NB4 (cell line): ENCODE data around the gene CARMIL1.

Source experiments
- DNase-seq: peaks from one replicate; pipeline ENCODE4 v3.0.0; 2010; ENCODE audit warnings: low read depth
- H3K4me3 ChIP-seq: one replicate; pipeline ENCODE4 v1.5.1; 2011; ENCODE audit warnings: mild to moderate bottlenecking, low read depth, low read length, moderate library complexity
- MYC ChIP-seq: IDR thresholded peaks from 2 replicates; pipeline ENCODE4 v1.6.1; 2011; ENCODE audit warnings: low read depth, low read length
- POLR2A ChIP-seq: IDR thresholded peaks from 2 replicates; pipeline ENCODE4 v1.6.1; 2011; ENCODE audit warnings: mild to moderate bottlenecking; ENCODE audit not compliant: insufficient read length; ENCODE audit errors: extremely low read depth
- TF ChIP-seq, protein P1 (sequence below): IDR thresholded peaks from one replicate; pipeline ENCODE4 v1.5.1; 2012; ENCODE audit warnings: low read depth, low read length
- TF ChIP-seq, protein P2 (sequence below): IDR thresholded peaks from 2 replicates; pipeline ENCODE4 v1.6.1; 2011; ENCODE audit warnings: low read depth, low read length

CARMIL1 gene

DNA sequence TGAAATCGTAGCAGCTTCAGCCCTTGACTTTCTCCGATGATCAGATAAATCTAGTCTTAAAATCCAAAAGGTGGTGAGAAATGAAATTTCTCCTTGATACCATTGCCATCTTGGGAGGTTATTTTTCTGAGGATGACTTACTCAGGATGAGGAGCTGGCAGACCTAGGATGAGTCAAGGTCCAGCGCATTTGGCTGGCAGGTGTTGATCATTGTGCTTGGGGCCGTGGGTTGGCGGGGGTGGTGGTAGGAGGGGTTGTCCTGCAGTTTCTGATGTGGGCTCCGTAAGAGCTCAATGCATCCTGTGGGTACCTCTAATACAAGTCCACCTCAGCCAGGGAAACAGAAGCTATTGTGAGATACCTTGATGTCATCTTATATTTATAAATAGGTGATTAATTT, 224.5 kb downstream of the CARMIL1 start:
- no peak overlapping the region for H3K4me3 ChIP-seq
- DNase-seq: no peak
- TF ChIP-seq, protein P1, sequence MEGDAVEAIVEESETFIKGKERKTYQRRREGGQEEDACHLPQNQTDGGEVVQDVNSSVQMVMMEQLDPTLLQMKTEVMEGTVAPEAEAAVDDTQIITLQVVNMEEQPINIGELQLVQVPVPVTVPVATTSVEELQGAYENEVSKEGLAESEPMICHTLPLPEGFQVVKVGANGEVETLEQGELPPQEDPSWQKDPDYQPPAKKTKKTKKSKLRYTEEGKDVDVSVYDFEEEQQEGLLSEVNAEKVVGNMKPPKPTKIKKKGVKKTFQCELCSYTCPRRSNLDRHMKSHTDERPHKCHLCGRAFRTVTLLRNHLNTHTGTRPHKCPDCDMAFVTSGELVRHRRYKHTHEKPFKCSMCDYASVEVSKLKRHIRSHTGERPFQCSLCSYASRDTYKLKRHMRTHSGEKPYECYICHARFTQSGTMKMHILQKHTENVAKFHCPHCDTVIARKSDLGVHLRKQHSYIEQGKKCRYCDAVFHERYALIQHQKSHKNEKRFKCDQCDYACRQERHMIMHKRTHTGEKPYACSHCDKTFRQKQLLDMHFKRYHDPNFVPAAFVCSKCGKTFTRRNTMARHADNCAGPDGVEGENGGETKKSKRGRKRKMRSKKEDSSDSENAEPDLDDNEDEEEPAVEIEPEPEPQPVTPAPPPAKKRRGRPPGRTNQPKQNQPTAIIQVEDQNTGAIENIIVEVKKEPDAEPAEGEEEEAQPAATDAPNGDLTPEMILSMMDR: no peak
- no peak for TF ChIP-seq POLR2A
- no peak for TF ChIP-seq MYC
- TF ChIP-seq, protein P2, sequence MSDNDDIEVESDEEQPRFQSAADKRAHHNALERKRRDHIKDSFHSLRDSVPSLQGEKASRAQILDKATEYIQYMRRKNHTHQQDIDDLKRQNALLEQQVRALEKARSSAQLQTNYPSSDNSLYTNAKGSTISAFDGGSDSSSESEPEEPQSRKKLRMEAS: no peak

DNA sequence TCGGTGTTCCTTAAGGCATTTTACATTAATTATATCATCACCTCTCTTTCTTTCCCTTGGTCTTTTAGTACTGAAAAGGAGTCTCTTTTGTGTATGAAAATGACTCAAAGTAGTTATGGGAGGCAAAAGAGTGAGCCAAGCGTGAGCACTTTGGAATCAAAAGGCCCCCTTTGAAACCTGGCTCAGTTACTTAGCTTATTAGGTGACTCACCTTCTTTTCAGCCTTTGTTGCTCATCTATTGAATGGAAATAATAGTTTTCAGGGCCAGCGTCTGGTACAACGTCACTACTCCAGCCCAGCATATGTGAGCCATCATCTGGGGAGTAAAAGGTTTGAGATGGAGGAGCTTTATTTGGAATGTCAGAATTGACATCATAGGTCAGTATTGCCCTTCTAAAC, 225.5 kb downstream of the CARMIL1 start:
- H3K4me3 ChIP-seq: no peak overlapping the region
- no peak for DNase-seq
- TF ChIP-seq MYC: no peak
- TF ChIP-seq, protein P2: no peak
- no peak for TF ChIP-seq POLR2A
- TF ChIP-seq, protein P1: no peak

DNA sequence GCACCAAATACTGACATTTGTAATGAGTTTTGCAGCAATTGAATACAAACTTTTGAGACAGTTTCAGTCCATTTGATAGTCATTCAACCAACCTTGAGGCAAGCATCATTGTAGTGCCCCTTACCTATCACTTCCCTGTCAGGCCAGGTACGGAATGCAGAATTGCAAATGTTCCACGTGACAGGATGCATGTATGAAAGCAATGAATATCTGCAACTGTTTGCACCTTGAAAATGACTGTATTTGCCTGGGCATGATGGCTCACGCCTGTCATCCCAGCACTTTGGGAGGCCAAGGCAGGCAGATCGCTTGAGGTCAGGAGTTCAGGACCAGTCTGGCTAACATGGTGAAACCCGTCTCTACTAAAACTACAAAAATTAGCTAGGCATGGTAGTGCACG, 226.8 kb downstream of the CARMIL1 start:
- TF ChIP-seq MYC (no peak), POLR2A (no peak)
- TF ChIP-seq, protein P2: no peak
- TF ChIP-seq, protein P1: no peak
- DNase-seq: no peak
- H3K4me3 ChIP-seq: no peak overlapping the region

DNA sequence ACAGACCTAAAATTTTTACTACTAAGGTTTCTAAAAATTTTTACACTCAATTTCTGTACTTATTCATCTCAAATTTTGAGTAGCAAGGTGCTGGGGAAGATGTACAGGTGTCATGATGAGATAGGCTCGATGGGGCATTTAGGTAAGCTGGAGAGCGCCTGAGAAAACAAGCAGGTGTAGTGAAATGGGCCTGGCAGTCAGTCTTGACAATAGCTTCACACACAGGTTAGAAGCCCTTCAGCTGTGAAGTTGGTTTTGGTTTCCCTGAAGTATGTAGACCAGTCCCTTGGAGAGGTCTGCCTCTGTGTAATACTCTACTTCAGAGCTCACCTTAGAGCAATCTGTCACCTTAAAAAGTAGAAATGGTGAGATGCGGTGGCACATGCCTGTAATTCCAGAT, 228.9 kb downstream of the CARMIL1 start:
- TF ChIP-seq MYC (no peak), POLR2A (no peak)
- TF ChIP-seq, protein P2: no peak
- TF ChIP-seq, protein P1: no peak
- no peak for DNase-seq
- H3K4me3 ChIP-seq: no peak overlapping the region

DNA sequence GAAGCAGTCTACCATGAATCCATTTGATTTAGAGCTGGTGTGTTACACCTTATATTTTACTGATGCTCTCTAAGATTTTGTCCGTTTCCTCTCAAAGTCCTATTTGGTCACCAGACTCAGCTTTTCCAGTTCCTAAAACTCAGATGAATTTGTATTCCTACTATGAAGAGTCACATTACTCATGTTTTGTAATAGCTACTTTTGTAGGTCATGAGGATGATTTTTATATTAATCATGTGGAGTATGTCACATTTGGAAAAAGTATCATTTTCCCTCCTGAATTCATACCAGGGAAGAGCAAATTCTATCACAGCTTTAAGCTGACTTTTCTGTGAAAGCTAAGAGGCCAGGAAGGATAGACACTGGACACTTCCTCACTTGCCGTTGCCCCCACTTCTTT, 232.2 kb downstream of the CARMIL1 start:
- TF ChIP-seq POLR2A (no peak), MYC (no peak)
- TF ChIP-seq, protein P2: no peak
- TF ChIP-seq, protein P1: no peak
- no peak for DNase-seq
- no peak overlapping the region for H3K4me3 ChIP-seq

DNA sequence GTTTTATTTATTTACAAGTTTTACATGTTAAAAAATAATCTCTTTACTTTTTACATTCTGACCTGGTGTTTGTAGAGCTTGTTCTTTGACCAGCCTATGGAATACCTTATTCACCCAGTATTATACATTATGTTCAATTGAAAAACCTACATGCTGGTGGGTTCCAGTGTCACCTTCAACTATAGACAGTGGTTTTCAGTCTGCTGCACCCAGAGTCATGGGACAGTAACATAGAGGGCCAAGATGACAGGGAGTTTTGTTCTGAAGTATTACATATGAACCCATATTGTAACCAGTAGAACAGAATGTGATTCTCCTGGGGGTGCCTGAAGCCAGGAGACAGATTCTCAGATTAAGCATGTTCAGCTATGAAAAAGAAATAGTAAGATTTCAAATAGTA, 233.4 kb downstream of the CARMIL1 start:
- TF ChIP-seq MYC: no peak
- TF ChIP-seq, protein P2: no peak
- TF ChIP-seq POLR2A: no peak
- TF ChIP-seq, protein P1: no peak
- no peak overlapping the region for H3K4me3 ChIP-seq
- no peak for DNase-seq
